GM21381 (cell line): ENCODE measurements around the gene PIP4P1.
"Not testable (repeated sequence)": the region's sequence is repeated elsewhere in the genome, so short reads cannot be mapped to it uniquely, and the experiment has no call there.

Source experiments
- ATAC-seq: cut with Tn5 transposase; IDR thresholded peaks from one replicate; pipeline ENCODE4 v1.9.1; 2021; ENCODE audit warnings: mild to moderate bottlenecking, moderate library complexity; ENCODE audit not compliant: unreplicated experiment

The PIP4P1 gene

GRCh38 chr14:20477211-20477876, 16.1 kb upstream of the PIP4P1 start:
- ATAC-seq, result no peak

GRCh38 chr14:20476776-20477175, 15.5 kb upstream of the PIP4P1 start:
- ATAC-seq, result no peak

GRCh38 chr14:20472536-20473169, 11.4 kb upstream of the PIP4P1 start:
- ATAC-seq, result no peak

DNA sequence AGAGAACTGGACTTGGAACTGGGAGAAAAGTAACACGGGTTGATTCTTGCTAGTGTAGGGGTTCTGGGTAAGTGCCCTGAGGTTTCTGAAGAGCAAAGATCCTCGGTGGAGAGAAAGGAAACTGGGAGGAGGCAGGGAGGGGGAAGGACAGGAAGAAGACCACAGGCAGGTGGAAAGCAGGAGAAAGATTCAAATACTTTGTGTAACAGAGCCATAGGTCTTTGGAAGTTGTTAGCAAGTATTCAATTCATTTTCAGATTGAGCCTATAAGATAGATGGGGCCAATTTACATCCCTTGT, 9.3 kb upstream of the PIP4P1 start:
- ATAC-seq, result no peak

- peak; percentile 38 for ATAC-seq
Measured at GRCh38 chr14:20469890-20470602, 8.8 kb upstream of the PIP4P1 start.

DNA sequence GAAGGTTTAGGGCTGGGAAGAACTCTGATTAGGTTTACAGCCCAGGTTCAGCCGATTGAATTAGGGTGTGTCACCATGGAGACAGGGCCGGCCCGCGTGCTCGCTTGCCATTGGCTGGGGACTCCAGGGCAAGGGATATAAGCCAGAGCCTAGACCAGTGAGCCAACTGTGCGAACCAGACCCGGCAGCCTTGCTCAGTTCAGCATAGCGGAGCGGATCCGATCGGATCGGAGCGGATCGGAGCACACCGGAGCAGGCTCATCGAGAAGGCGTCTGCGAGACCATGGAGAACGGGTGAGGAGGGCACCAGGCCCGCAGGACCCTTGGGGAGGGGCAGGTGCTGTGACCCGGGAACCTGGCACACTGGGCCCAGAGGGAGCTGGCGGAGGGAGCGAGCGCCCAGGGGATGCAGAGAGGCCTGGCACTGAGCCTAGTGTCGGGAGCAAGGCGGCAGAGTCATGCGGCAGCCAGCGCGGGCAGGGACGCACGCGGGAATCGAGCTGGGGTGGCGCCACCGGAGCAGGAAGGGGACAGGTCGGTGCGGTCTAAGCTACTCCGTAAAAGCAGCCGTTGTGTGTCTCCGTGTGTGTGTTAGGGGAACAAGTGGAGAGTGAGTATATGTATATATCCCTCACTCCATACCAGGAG, 8.1 kb upstream of the PIP4P1 start, which contains the start of gene PNP:
TSS of gene PNP (plus strand) at position 165 of the 648 bp plus-strand sequence. CDS start at position 284, 119 bp downstream.
- peak; percentile 90 for ATAC-seq

- no peak for ATAC-seq
Measured at GRCh38 chr14:20468764-20469241, 7.6 kb upstream of the PIP4P1 start.

GRCh38 chr14:20460458-20461224, 593 bp downstream of the PIP4P1 start:
- ATAC-seq, result peak; percentile 14

- no peak for ATAC-seq
Measured at GRCh38 chr14:20458031-20458789, 3.0 kb downstream of the PIP4P1 start.

- ATAC-seq, result no peak
Measured at GRCh38 chr14:20456971-20457370, 4.3 kb downstream of the PIP4P1 start.

DNA sequence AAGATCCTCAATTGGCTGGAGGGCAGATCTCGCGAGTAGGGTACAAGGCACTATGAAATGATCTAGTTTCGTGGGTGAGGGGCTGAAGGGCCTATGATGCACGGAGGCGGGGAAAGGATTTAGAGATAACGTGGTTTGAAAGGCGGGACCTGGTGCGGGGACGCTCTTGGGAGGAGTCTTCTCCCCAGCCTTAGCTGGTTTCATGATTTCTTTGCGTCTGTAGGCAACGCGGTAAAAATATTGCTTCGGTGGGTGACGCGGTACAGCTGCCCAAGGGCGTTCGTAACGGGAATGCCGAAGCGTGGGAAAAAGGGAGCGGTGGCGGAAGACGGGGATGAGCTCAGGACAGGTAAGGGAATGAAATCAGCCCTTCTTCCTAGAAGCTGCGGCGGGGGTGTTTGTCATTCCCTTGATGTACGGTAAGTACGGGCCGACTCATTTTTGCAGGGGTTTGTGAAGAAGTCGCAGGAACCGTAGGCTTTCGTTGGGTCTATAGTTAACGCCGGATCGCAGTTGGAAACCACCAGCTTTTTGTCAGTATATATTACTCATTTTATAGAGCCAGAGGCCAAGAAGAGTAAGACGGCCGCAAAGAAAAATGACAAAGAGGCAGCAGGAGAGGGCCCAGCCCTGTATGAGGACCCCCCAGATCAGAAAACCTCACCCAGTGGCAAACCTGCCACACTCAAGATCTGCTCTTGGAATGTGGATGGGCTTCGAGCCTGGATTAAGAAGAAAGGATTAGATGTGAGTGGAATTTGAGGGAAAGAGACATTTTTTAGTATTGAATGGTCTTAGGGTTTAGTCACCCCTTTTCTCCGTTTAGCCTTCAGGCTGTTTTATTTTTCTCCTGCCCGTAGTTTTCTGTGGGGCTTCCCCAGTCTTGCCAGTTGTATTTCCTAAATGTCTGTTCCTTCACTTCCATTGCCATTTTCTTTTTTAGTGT, 5.6 kb downstream of the PIP4P1 start:
- peak; percentile 40 for ATAC-seq

DNA sequence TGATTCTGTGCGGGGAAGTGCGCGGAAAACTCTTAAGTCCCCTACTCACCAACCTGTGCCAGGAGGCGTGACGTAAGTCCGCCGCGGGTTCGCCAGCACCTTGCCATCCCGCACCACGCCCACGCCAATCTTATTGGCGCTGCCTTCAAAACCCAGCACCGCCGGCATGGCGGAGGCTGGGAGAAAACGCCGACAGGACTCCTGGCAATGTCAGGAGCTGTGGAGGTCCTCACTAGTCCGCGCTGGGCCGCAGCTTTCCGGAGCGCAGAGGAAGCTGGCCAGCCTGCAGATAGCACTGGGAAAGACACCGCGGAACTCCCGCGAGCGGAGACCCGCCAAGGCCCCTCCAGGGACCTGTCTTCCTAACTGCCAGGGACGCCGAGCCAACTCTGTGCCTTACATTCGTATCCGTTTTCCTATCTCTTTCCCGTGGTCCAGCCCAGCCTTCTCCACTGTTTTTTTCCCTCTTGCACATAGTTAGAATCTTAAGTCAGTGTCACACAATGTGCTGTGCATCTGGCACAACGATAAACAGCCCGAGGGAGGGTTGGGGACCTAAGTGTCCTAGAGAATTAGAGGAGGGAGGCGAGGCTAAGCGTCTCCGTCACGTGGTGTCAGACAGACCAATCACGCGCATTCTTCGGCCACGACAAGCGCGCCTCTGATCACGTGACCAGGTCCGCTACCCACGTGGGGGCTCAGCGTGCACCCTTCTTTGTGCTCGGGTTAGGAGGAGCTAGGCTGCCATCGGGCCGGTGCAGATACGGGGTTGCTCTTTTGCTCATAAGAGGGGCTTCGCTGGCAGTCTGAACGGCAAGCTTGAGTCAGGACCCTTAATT, 6.5 kb downstream of the PIP4P1 start, which contains the start of the genes APEX1 and OSGEP:
TSS of gene APEX1 (plus strand) at position 711 of the 839 bp plus-strand sequence. CDS start 420 bp downstream, outside the sequence.
TSS of gene OSGEP (minus strand) at position 297 of the 839 bp plus-strand sequence. CDS start at position 168, 129 bp downstream.
- ATAC-seq, result peak; percentile 87

- ATAC-seq, result not testable (repeated sequence)
Measured at GRCh38 chr14:20452831-20453230, 8.4 kb downstream of the PIP4P1 start.

GRCh38 chr14:20446889-20447288, 14.3 kb downstream of the PIP4P1 start:
- ATAC-seq, result no peak

DNA sequence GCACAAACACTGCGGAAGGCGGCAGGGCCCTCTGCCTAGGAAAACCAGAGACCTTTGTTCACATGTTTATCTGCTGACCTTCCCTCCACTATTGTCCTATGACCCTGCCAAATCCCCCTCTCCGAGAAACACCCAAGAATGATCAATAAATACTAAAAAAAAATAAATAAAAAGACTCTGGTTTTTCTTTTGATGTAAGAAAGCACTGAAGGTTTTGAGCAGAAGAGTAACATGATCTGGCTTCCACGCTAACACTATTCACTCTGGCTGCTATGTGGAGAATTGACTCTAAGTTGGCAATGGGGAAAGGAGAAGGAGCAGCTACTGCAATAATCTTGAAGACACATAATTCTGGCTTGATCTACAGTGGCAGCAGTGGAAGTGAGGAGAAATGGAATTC, 17.6 kb downstream of the PIP4P1 start:
- ATAC-seq, result not testable (repeated sequence)

- no peak for ATAC-seq
Measured at GRCh38 chr14:20441461-20441860, 19.8 kb downstream of the PIP4P1 start.

GRCh38 chr14:20440882-20441281, 20.4 kb downstream of the PIP4P1 start:
- ATAC-seq, result no peak

GRCh38 chr14:20440465-20440864, 20.8 kb downstream of the PIP4P1 start:
- ATAC-seq, result no peak
